Gastrocnemius medialis (tissue), 4 donors: ENCODE data around the gene ARHGEF37. TPM values are rescaled to one million over a fixed set of nuclear protein-coding genes. Genes with fewer than 3 reads are reported as not detected.

Experiments used
- ATAC-seq, 2 donors: fragments of 150-250 bp; one replicate each; pipeline ENCODE4 v1.9.1; 2016
- DNase-seq, 2 donors: peaks; one replicate each; pipeline ENCODE4 v3.0.0-alpha.2; 2019
- H3K27ac ChIP-seq, 4 donors: fragments of 200-600 bp; sonication (generic); 1 replicate in 1 of 4; 2 replicates in 3 of 4; pipeline ENCODE4 v1.5.1; 2016 to 2018; ENCODE audit warnings: mild to moderate bottlenecking in 2 of 4, moderate library complexity in 1 of 4
- H3K27me3 ChIP-seq, 3 donors: fragments of 200-600 bp; sonication (generic) in 2 of 3; 1 replicate in 1 of 3; 2 replicates in 2 of 3; pipeline versions ENCODE4 v1.5.1 to v1.6.0; 2016 to 2019; ENCODE audit warnings: mild to moderate bottlenecking in 1 of 3, moderate library complexity in 1 of 3
- H3K36me3 ChIP-seq, 2 donors: fragments of 200-600 bp; sonication (generic) in 1 of 2; one replicate each; pipeline ENCODE4 v1.5.1; 2017 to 2018
- H3K4me1 ChIP-seq, 2 donors: fragments of 200-600 bp; sonication (generic) in 1 of 2; one replicate each; pipeline ENCODE4 v1.5.1; 2016 to 2017; ENCODE audit warnings: mild to moderate bottlenecking in 2 of 2
- H3K4me3 ChIP-seq, 4 donors: fragments of 200-600 bp; sonication (generic) in 3 of 4; 1 replicate in 1 of 4; 2 replicates in 3 of 4; pipeline ENCODE4 v1.5.1; 2016 to 2019; ENCODE audit warnings: mild to moderate bottlenecking in 2 of 4
- H3K9me3 ChIP-seq, 3 donors: fragments of 200-600 bp; sonication (generic) in 2 of 3; 1 replicate in 1 of 3; 2 replicates in 2 of 3; pipeline ENCODE4 v1.5.1; 2016 to 2019
- POLR2A ChIP-seq, 2 donors: fragments of 450-650 bp; IDR thresholded peaks; one replicate each; pipeline ENCODE4 v1.6.1; 2017; ENCODE audit warnings: antibody characterized with exemption in 2 of 2, mild to moderate bottlenecking in 2 of 2, moderate library complexity in 2 of 2
- in situ Hi-C, 4 donors: fragments of 200-750 bp; cut with MboI; loops; one replicate each; pipeline versions ENCODE4 v1.15.0 to v1.8.0; 2017; ENCODE audit warnings: low sequenced_read_pairs in 4 of 4
- intact Hi-C: fragments of 100-400 bp; cut with DNase I; formaldehyde crosslinking; loops from one replicate; pipeline ENCODE4 v1.15.1; 2023; ENCODE audit warnings: low total_unique reads
- total RNA-seq, 4 donors: library from RNA; depleted of rRNA; stranded (reverse); fragments of >200 nt; gene quantifications; one replicate each; pipeline versions ENCODE4 v1.1.0 to v1.2.3, GENCODE V29; 2016
- TF ChIP-seq, protein P1 (sequence below), 5 experiments: fragments of 450-650 bp in 3 of 5; fragments of 200-600 bp in 2 of 5; sonication (generic) in 2 of 5; IDR thresholded peaks in 4 of 5; conservative IDR thresholded peaks in 1 of 5; 1 replicate in 4 of 5; 2 replicates in 1 of 5; pipeline ENCODE4 v1.5.1; 2016 to 2019; ENCODE audit warnings: antibody characterized with exemption in 5 of 5, mild to moderate bottlenecking in 3 of 5, moderate library complexity in 3 of 5

Gene ARHGEF37
- total RNA-seq, 4 donors from 2014 or later, result 9.5 to 28.6 (median 21.0) TPM

DNA sequence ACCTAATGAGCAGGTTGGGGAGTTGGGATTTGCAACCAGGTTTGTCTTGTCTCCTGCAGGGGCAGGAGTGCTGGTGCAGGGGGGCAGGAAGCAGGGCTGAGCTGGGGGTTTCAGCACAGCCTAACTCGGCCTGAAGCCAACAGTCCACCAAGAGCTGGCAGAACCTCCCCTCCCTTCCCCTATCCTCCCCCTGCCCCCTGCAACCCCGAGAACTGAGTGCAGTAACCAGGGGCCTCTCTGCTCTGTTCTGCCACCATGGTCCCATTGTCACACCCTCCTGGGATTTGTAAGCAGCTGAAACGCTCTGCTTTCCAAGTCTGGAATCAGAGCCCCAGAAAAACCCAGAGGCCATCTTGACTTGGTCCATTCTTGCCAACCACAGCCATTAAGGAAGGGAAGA lies 72.9 kb downstream of the ARHGEF37 start:
- intact Hi-C loops (no loop called here), in situ Hi-C loops (no loop called here)
- Histone ChIP-seq H3K27me3 (no peaks in the 10 kb centered on the region), H3K27ac (peak overlapping the region; percentile 39 to 67 (median 53)), H3K4me1 (peaks cover 11 to 24% of the 10 kb centered on the region in 2 donors), H3K4me3 (no peak overlapping the region), H3K9me3 (no peaks in the 10 kb centered on the region), H3K36me3 (no peaks in the 10 kb centered on the region)
- TF ChIP-seq, protein P1, sequence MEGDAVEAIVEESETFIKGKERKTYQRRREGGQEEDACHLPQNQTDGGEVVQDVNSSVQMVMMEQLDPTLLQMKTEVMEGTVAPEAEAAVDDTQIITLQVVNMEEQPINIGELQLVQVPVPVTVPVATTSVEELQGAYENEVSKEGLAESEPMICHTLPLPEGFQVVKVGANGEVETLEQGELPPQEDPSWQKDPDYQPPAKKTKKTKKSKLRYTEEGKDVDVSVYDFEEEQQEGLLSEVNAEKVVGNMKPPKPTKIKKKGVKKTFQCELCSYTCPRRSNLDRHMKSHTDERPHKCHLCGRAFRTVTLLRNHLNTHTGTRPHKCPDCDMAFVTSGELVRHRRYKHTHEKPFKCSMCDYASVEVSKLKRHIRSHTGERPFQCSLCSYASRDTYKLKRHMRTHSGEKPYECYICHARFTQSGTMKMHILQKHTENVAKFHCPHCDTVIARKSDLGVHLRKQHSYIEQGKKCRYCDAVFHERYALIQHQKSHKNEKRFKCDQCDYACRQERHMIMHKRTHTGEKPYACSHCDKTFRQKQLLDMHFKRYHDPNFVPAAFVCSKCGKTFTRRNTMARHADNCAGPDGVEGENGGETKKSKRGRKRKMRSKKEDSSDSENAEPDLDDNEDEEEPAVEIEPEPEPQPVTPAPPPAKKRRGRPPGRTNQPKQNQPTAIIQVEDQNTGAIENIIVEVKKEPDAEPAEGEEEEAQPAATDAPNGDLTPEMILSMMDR (IDR thresholded peaks at IDR 0.05 in 4 of 5, conservative IDR thresholded peaks at IDR 0.05 in 1 of 5), result no peak
- TF ChIP-seq POLR2A (IDR thresholded peaks at IDR 0.05), result no peak
- DNase-seq (no peak), ATAC-seq (peak in 1 of 2 donors; percentile 12)

DNA sequence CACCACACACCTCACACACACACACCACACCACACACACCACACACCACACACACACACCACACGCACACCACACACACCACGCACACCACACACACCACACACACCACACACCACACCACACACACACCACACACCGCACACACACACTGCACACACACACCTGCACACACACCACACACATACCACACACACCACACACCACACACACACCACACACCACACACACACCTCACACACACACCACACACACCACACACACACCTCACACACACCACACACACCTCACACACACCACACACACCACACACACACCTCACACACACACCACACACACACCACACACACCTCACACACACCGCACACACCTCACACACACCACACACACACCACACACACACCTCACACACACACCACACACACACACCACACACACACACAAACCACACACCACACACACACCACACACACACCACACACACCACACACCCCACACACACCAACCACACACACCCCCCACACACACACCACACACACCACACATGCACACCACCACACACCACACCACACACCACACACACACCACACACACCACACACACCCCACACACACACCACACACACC lies 73.7 kb downstream of the ARHGEF37 start:
- H3K4me1 ChIP-seq, result peaks cover 11 to 26% of the 10 kb centered on the region in 2 donors
- no peaks in the 10 kb centered on the region for H3K9me3 ChIP-seq
- no peak overlapping the region for H3K4me3 ChIP-seq
- peak overlapping the region in 1 of 4 donors; percentile 62 for H3K27ac ChIP-seq
- H3K36me3 ChIP-seq, result no peaks in the 10 kb centered on the region
- no peaks in the 10 kb centered on the region for H3K27me3 ChIP-seq
- TF ChIP-seq, protein P1 (IDR thresholded peaks at IDR 0.05 in 4 of 5, conservative IDR thresholded peaks at IDR 0.05 in 1 of 5), result no peak
- TF ChIP-seq POLR2A (IDR thresholded peaks at IDR 0.05), result no peak
- DNase-seq (no peak), ATAC-seq (no peak)
- intact Hi-C loops, result no loop called here
- in situ Hi-C loops, result no loop called here

DNA sequence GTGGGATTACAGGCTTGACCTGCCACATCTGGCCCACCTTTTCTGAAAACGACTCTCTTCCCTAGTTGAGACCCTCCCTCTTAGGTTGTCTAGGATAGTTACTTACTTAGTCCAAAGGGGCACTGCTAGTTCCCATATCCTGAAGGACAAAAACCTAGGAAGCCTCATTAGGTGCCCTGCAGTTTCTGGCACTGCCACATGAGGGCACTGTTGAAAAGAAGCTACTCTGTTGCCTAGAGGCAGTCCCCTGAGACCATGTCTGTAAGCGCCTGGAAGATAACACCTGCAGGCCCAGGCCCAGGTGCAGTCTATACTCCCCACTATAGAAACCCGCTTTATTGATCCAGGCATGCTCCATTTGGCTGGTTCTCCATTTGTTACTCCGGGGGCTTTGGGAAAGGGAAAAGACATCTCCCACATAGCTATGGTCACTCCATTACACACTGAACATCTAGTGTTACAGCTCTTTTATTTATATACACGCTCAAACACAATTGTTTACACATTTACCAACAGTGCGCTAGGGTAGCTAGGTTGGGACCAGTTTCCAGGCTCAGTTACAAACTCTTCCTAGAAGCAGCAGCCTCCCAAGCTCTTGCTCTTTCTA lies 75.4 kb downstream of the ARHGEF37 start:
- peak in 1 of 2 donors; percentile 37 for ATAC-seq
- in situ Hi-C loops (no loop called here), intact Hi-C loops (no loop called here)
- Histone ChIP-seq H3K9me3 (no peaks in the 10 kb centered on the region), H3K4me1 (peaks cover 11 to 24% of the 10 kb centered on the region in 2 donors), H3K27me3 (no peaks in the 10 kb centered on the region), H3K27ac (no peak overlapping the region), H3K36me3 (no peaks in the 10 kb centered on the region), H3K4me3 (no peak overlapping the region)
- DNase-seq, result peak in 1 of 2 donors; percentile 46
- TF ChIP-seq POLR2A (IDR thresholded peaks at IDR 0.05), result no peak
- TF ChIP-seq, protein P1 (IDR thresholded peaks at IDR 0.05 in 4 of 5, conservative IDR thresholded peaks at IDR 0.05 in 1 of 5), result peak; percentile 55 to 69 (median 59)

DNA sequence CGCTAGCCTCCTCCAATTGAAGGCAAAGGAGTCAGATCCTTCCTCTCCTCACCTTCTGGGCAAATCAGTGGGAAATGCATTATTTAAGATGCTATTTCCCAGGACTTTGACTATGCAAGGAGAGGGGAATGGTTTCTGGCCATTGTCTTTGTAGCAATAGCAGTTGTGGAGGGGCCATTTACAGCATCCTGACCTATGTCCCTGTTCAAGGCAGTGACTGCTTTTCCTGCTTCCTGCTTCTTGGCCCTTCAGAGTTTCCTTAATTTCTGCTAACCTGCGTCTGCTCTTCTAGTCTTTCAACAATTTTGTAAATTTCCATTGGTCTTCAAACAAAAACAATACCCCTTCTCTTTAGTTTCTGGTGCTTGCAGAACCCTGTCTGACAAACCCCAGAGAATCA lies 76.0 kb downstream of the ARHGEF37 start:
- no peak overlapping the region for H3K27ac ChIP-seq
- intact Hi-C loops, result no loop called here
- no peaks in the 10 kb centered on the region for H3K36me3 ChIP-seq

More for the DNA sequence above, 76.0 kb downstream of the ARHGEF37 start:
- in situ Hi-C loops, result no loop called here
- ATAC-seq, result no peak
- H3K27me3 ChIP-seq, result no peaks in the 10 kb centered on the region
- no peak overlapping the region for H3K4me3 ChIP-seq
- no peak for DNase-seq
- no peaks in the 10 kb centered on the region for H3K9me3 ChIP-seq
- TF ChIP-seq, protein P1 (IDR thresholded peaks at IDR 0.05 in 4 of 5, conservative IDR thresholded peaks at IDR 0.05 in 1 of 5), result no peak
- TF ChIP-seq POLR2A (IDR thresholded peaks at IDR 0.05), result no peak
- peaks cover 11 to 21% of the 10 kb centered on the region in 2 donors for H3K4me1 ChIP-seq
